Psoas muscle (tissue), 8 donors: Measurements from ENCODE around the gene GNAZ. TPM values are rescaled to one million over a fixed set of nuclear protein-coding genes. Genes with fewer than 3 reads are reported as not detected.

Experiments
- ATAC-seq, 4 donors: fragments of 200-7000 bp; cut with Tn5 transposase; one replicate each; pipeline ENCODE4 v1.9.1; 2020; ENCODE audit warnings: moderate library complexity in 3 of 4, mild to moderate bottlenecking in 2 of 4
- DNase-seq, 2 donors: peaks; one replicate each; pipeline ENCODE4 v3.0.0-alpha.2; 2020
- H3K27ac ChIP-seq: fragments of 200-600 bp; one replicate; pipeline ENCODE4 v1.8.0; 2022
- H3K27me3 ChIP-seq, 3 donors: fragments of 200-600 bp in 1 of 3; one replicate each; pipeline versions ENCODE4 v1.6.1 to v1.8.0; 2013 to 2022; ENCODE audit warnings: low read length in 2 of 3, mild to moderate bottlenecking in 2 of 3, moderate library complexity in 1 of 3; ENCODE audit not compliant: insufficient read depth in 3 of 3
- H3K36me3 ChIP-seq, 2 donors: fragments of 200-600 bp in 1 of 2; one replicate each; pipeline versions ENCODE4 v1.6.1 to v1.8.0; 2013 to 2022; ENCODE audit warnings: low read depth in 1 of 2, mild to moderate bottlenecking in 1 of 2, moderate library complexity in 1 of 2; ENCODE audit not compliant: insufficient read depth in 1 of 2
- H3K4me1 ChIP-seq: fragments of 200-600 bp; one replicate; pipeline ENCODE4 v1.8.0; 2022
- H3K4me3 ChIP-seq: fragments of 200-600 bp; one replicate; pipeline ENCODE4 v1.8.0; 2022; ENCODE audit warnings: mild to moderate bottlenecking
- H3K9me3 ChIP-seq: fragments of 200-600 bp; one replicate; pipeline ENCODE4 v1.8.0; 2022
- WGBS, 3 donors: extraction: QIAGEN DNeasy Blood & Tissue Kit; methylation state at CpG; one replicate each; pipeline versions ENCODE4 v1.1.6 to v1.1.7; 2013; 5-methylcytosine and 5-hydroxymethylcytosine counted together
- intact Hi-C, 2 donors: fragments of 100-400 bp; cut with DNase I; formaldehyde crosslinking; loops; one replicate each; pipeline versions ENCODE4 v1.11.0 to v1.14.2; 2022
- polyA plus RNA-seq, 3 donors: library from polyadenylated mRNA; stranded (reverse); fragments of 200-250 nt; gene quantifications; one replicate each; pipeline ENCODE4 v1.2.3, GENCODE V29; 2013
- total RNA-seq, 4 donors: library from RNA; stranded (reverse); fragmentation: NEBNext Ultra II Directional in 2 of 4; extraction: Animal tissue kit (Norgen Biotek cat#: 25700) in 2 of 4; gene quantifications; one replicate each; pipeline versions ENCODE4 v1.2.1 to v1.2.4, GENCODE V29; 2021 to 2023
- TF ChIP-seq, protein P1 (sequence below): fragments of 200-600 bp; IDR thresholded peaks from one replicate; pipeline ENCODE4 v1.8.0; 2022; ENCODE audit warnings: antibody characterized with exemption
- donor health status: healthy with polysubstance abuse.
- donor health status: DM: no; HTN: no; CAD: no; lungs with moderate emphysema.
- donor health status: Bipolar disorder and iron deficiency.
- donor health status: healthy.
- donor health status: DM: yes; HTN: yes; CAD: no.
- donor health status: DM: no; HTN: no; CAD: no.
- donor health status: DM: no; HTN: no; CAD: no.
- donor health status: DM: yes; HTN: yes; CAD: no.

Gene GNAZ
- total and polyA plus RNA-seq, 7 donors = 0.99 to 3.9 (median 1.7) TPM

DNA sequence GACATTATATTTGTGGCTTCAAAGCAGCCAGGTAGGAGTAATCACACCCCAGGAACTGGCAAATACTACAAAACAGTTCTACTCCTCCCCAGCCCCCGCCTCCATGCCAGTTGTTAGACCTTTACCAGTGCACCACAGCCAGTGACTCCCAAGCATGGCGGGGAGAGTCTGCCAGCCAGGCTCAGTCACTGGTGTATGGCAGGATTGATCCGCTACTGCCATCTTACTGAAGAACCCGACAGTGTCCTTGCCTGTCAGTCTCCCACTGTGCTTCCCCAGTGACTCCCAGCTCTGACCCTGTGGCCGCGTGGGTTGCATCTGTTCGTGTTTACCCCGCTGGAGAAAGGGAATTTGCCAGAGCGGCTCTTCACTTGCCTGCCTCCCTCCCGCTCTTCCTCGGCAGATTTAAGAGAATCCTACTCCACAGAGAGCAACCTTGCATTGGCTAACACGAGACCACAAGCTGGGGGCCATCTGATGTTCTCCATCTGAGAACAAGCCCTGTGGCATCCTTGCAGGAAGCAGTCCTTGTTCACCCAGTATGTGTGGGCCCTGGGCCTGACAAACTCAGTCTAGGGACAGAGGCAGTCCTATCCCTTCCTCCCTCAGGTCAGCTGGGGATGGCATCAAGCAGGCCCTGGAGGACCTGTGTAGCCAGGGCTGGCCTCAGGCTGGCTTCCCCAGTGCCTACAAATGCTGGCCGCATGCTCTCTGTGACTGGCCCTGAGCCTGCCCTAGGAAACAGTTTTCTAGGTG, 33.1 kb downstream of the GNAZ start:
- no peak overlapping the region for H3K4me3 ChIP-seq
- no peaks in the 10 kb centered on the region for H3K27me3 ChIP-seq
- TF ChIP-seq, protein P1, sequence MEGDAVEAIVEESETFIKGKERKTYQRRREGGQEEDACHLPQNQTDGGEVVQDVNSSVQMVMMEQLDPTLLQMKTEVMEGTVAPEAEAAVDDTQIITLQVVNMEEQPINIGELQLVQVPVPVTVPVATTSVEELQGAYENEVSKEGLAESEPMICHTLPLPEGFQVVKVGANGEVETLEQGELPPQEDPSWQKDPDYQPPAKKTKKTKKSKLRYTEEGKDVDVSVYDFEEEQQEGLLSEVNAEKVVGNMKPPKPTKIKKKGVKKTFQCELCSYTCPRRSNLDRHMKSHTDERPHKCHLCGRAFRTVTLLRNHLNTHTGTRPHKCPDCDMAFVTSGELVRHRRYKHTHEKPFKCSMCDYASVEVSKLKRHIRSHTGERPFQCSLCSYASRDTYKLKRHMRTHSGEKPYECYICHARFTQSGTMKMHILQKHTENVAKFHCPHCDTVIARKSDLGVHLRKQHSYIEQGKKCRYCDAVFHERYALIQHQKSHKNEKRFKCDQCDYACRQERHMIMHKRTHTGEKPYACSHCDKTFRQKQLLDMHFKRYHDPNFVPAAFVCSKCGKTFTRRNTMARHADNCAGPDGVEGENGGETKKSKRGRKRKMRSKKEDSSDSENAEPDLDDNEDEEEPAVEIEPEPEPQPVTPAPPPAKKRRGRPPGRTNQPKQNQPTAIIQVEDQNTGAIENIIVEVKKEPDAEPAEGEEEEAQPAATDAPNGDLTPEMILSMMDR = no peak
- DNase-seq (no peak), ATAC-seq (no peak)
- no peaks in the 10 kb centered on the region for H3K9me3 ChIP-seq
- H3K36me3 ChIP-seq = no peaks in the 10 kb centered on the region
- H3K27ac ChIP-seq = no peak overlapping the region
- H3K4me1 ChIP-seq = peaks cover 16% of the 10 kb centered on the region
- intact Hi-C loops = no loop called here
- 80 to 88% (median 84%) methylated on average over 13 of the region's 13 CpGs for whole genome bisulfite sequencing, 3 donors

DNA sequence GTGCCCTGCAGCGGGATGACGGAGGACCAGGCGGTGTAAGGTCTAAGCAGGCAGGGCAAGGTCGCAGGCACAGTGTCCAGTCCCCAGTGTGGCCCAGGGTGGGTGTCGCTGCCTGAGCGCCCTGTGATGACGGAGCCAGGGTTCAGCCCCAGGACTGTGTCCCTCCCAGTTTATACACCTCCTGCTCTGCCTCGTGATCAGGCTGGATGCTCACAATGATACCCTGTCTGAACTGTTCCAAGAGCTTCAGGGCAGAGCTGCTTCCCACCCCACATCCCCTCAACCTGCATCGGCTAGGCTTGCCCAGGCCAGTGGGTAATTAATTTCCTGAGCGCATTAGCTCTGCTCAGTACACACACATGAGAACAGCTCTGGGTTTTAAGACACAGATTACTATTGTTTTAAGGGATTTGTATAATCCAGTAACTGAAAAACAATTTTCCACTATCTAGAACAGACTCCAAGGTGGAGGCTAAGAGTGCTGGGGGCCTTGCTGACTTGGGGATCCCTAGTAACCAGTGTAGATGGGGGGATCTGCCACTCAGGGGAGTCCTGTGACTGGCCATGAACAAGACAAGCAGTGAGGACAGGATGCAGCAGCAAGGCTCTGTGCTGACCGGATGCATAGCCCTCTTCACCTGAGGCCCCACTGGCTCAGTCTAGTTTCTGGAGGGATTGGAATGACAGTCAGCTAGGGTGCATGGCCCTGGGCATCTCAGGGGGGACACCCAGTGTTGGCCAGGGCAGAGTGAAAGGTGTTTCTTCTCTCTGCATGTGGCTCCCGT, 34.1 kb downstream of the GNAZ start:
- peaks cover 6% of the 10 kb centered on the region for H3K4me1 ChIP-seq
- H3K9me3 ChIP-seq = no peaks in the 10 kb centered on the region
- ATAC-seq = no peak
- intact Hi-C loops = no loop called here
- H3K27me3 ChIP-seq = no peaks in the 10 kb centered on the region
- TF ChIP-seq, protein P1 = no peak
- no peak overlapping the region for H3K27ac ChIP-seq
- 78 to 94% (median 90%) methylated on average over 11 to 12 of the region's 12 CpGs for WGBS, 3 donors
- no peaks in the 10 kb centered on the region for H3K36me3 ChIP-seq
- no peak overlapping the region for H3K4me3 ChIP-seq
- no peak for DNase-seq

DNA sequence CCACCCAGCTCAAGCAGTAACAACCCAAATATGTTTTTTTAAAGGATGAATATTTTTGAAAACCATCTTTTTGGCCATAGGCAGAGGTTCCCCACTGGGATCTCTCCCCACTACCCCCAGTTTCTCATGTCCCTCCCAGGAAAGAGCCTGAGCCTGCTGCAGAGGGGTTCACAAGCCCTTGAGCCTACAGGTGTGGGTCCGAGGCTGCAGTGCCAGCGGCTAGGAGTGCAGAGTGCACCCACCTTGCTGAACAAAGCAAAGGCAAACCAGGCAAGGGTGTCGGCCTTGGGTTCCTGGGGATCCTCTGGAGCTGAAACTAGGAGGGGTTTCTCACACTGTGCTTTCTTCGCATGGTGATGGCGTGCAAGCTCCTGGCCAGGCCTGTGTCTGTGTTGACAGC, 35.0 kb downstream of the GNAZ start:
- TF ChIP-seq, protein P1 = no peak
- H3K36me3 ChIP-seq = no peaks in the 10 kb centered on the region
- H3K4me3 ChIP-seq = no peak overlapping the region
- no peak overlapping the region for H3K27ac ChIP-seq
- no peak for DNase-seq
- 95 to 99% (median 98%) methylated on average over 5 of the region's 5 CpGs for WGBS, 3 donors
- no peaks in the 10 kb centered on the region for H3K27me3 ChIP-seq
- intact Hi-C loops = no loop called here
- H3K9me3 ChIP-seq = no peaks in the 10 kb centered on the region
- no peaks in the 10 kb centered on the region for H3K4me1 ChIP-seq
- ATAC-seq = no peak

DNA sequence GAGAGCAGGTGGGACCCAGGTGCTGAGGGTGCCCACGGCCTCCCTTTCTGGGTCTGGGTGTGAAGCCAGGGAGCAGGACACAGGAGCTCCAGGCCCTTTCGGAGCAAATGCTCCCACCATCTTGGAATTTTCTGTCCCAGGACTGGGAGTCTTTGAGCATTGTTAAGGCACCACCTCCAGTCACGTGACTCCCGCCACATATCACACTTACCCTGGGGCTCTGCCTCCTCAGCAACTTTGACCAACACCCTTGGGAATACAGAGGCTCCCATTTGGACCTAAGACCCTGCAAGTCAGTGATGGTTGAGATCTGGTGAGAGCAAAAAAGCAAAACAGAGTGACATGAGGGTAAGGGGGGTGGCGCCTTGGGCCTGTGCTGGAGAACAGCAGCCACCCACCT, 35.6 kb downstream of the GNAZ start:
- TF ChIP-seq, protein P1 = no peak

More for the DNA sequence above, 35.6 kb downstream of the GNAZ start:
- DNase-seq (no peak), ATAC-seq (no peak)
- intact Hi-C loops = no loop called here
- no peak overlapping the region for H3K4me3 ChIP-seq
- H3K36me3 ChIP-seq = no peaks in the 10 kb centered on the region
- H3K27me3 ChIP-seq = no peaks in the 10 kb centered on the region
- WGBS, 3 donors = 96 to 98% (median 97%) methylated on average over 5 of the region's 5 CpGs
- H3K27ac ChIP-seq = no peak overlapping the region
- H3K9me3 ChIP-seq = no peaks in the 10 kb centered on the region
- no peaks in the 10 kb centered on the region for H3K4me1 ChIP-seq
